GM12875 (cell line): Measurements from ENCODE around the gene DERA.
"Not testable (repeated sequence)": the region's sequence is repeated elsewhere in the genome, so short reads cannot be mapped to it uniquely, and the experiment has no call there.

Source experiments
- H3K4me3 ChIP-seq: one replicate; pipeline ENCODE4 v1.5.1; 2011; ENCODE audit warnings: low read depth, low read length, control low read depth
- TF ChIP-seq, protein P1 (sequence below): IDR thresholded peaks from 2 replicates; pipeline ENCODE4 v1.5.1; 2011; ENCODE audit warnings: low read depth, mild to moderate bottlenecking, control low read depth, inconsistent platforms, low read length, moderate library complexity, borderline replicate concordance; ENCODE audit not compliant: insufficient read depth

DERA gene

GRCh38 chr12:16012117-16012516 lies 101.0 kb downstream of the DERA start:
- TF ChIP-seq, protein P1, sequence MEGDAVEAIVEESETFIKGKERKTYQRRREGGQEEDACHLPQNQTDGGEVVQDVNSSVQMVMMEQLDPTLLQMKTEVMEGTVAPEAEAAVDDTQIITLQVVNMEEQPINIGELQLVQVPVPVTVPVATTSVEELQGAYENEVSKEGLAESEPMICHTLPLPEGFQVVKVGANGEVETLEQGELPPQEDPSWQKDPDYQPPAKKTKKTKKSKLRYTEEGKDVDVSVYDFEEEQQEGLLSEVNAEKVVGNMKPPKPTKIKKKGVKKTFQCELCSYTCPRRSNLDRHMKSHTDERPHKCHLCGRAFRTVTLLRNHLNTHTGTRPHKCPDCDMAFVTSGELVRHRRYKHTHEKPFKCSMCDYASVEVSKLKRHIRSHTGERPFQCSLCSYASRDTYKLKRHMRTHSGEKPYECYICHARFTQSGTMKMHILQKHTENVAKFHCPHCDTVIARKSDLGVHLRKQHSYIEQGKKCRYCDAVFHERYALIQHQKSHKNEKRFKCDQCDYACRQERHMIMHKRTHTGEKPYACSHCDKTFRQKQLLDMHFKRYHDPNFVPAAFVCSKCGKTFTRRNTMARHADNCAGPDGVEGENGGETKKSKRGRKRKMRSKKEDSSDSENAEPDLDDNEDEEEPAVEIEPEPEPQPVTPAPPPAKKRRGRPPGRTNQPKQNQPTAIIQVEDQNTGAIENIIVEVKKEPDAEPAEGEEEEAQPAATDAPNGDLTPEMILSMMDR = no peak
- no peak overlapping the region for H3K4me3 ChIP-seq

GRCh38 chr12:16013722-16014121 lies 102.6 kb downstream of the DERA start:
- H3K4me3 ChIP-seq = not testable (repeated sequence)

DNA sequence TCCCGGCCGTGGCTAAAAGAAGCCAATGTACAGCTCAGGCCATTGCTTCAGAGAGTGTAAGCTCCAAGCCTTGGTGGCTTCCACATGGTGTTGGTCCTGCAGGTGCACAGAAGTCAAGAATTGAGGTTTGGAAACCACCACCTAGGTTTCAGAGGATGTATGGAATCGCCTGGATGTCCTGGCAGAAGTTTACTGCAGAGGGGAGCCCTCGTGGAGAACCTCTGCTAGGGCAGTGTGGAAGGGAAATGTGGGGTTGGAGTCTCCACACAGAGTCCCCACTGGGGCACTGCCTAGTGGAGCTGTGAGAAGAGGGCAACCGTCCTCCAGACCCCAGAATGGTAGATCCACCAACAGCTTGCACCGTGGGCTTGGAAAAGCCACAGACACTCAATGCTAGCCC lies 103.3 kb downstream of the DERA start:
- H3K4me3 ChIP-seq = not testable (repeated sequence)

DNA sequence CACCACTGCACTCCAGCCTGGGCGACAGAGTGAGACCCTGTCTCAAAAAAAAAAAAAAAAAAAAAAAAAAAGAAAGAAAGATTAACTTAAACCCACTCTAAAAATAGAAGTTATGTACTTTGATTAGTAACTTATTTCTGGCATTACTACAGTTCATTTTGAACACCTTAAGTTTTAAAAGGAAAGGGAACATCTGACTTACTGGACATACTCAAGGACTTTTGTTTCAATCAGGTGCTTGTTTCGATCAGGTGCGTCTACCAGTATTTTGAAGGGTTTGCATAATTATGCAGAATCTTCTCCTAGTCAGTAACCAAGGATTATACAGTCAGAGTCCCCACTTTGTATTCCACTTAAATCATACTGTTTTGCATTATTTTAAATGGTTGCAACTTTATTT lies 105.6 kb downstream of the DERA start:
- TF ChIP-seq, protein P1 = no peak
- H3K4me3 ChIP-seq = no peak overlapping the region

DNA sequence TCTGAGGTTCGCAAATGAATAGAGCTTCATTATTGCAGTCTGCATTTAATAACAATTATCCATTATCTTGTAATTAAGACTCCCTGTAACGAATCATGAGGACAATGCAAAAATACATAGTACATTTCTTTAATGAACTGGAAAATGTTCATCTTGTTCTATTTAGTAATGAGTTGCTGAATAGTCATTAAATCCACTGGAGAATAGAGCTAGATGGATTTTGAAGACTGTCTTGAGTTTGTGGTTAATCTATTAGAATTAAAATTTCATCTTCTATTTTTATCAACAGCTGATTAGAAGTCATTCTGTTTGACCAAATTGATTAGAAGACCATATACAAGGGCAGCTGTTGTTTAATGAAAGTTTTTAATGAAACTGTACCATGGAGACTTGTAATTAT lies 107.2 kb downstream of the DERA start:
- TF ChIP-seq, protein P1 = no peak
- H3K4me3 ChIP-seq = no peak overlapping the region

DNA sequence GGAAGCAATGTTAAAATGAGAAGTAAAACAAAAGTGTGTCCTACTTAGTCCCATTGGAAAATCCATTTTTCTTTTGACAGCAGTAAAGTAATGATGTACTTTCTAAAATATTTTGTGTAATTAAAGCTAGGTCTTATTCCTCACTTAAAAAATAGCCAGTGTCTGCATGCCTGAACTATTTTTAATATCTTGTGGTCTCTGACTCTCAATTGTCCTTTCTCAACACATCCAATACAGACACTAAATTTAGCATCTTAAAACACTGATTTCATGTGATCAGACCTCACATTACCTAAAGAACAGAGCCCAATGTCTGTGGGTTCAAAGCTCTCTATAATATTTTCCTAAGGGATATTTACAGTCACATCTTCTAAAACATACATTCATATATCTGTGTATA lies 108.0 kb downstream of the DERA start:
- TF ChIP-seq, protein P1 = no peak
- H3K4me3 ChIP-seq = no peak overlapping the region

DNA sequence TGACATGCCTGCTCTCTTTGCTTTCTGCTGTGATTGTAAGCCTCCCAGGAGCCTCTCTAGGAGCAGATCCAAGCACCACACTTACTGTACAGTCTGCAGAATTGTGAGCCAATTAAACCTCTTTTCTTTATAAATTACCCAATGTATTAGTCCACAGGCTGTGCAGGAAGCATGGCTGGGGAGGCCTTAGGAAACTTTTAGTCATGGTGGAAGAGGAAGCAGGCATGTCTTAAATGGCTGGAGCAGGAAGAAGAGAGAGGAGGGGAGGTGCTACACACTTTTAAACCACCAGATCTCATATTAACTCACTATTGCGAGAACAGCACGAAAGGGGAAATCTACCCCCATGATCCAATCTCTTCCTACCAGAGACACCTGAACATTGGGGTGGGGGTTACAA lies 108.9 kb downstream of the DERA start:
- no peak overlapping the region for H3K4me3 ChIP-seq
- TF ChIP-seq, protein P1 = no peak

GRCh38 chr12:16021026-16021425 lies 109.9 kb downstream of the DERA start:
- TF ChIP-seq, protein P1 = no peak
- H3K4me3 ChIP-seq = no peak overlapping the region
